ENCODE data around the gene PEAK1. TPM values are rescaled to one million over a fixed set of nuclear protein-coding genes. Genes with fewer than 3 reads are reported as not detected.

Gene PEAK1
- total RNA-seq, 6 donors from 2014 or later: 82.8 to 142 (median 90.1) TPM

GRCh38 chr15:77083381-77084160 is 336.3 kb downstream of the PEAK1 start:
- Histone ChIP-seq H3K4me3 (peak overlapping the region in 3 of 4 donors; percentile 10 to 40 (median 37)), H3K9me3 (no peaks in the 10 kb centered on the region), H3K27ac (peak overlapping the region in 2 of 4 donors; percentile 6 to 46), H3K27me3 (no peaks in the 10 kb centered on the region), H3K4me1 (peaks cover 0 to 11% (median 7%) of the 10 kb centered on the region in 4 donors), H3K36me3 (no peaks in the 10 kb centered on the region)
- DNase-seq (peak; percentile 87 to 95), ATAC-seq (ENCODE audit: low FRiP score in 2 of 2) (peak; percentile 93 to 95)
- no peak for TF ChIP-seq EP300 (IDR thresholded peaks at IDR 0.05)
- TF ChIP-seq POLR2AphosphoS5 (IDR thresholded peaks at IDR 0.05): peak in 1 of 2 donors; percentile 26
- TF ChIP-seq POLR2A (IDR thresholded peaks at IDR 0.05): peak in 1 of 4 donors; percentile 58
- WGBS, 2 donors: 14 to 24% methylated on average over 12 to 21 of the region's 21 CpGs

GRCh38 chr15:77081971-77082370 is 337.9 kb downstream of the PEAK1 start:
- Histone ChIP-seq H3K36me3 (no peaks in the 10 kb centered on the region), H3K4me1 (peaks cover 0 to 11% (median 7%) of the 10 kb centered on the region in 4 donors), H3K9me3 (no peaks in the 10 kb centered on the region), H3K27me3 (no peaks in the 10 kb centered on the region), H3K27ac (no peak overlapping the region), H3K4me3 (no peak overlapping the region)
- WGBS, 2 donors: 70 to 74% methylated on average over 5 of the region's 5 CpGs
- no peak for TF ChIP-seq POLR2AphosphoS5 (IDR thresholded peaks at IDR 0.05)
- TF ChIP-seq POLR2A (IDR thresholded peaks at IDR 0.05): no peak
- no peak for TF ChIP-seq EP300 (IDR thresholded peaks at IDR 0.05)
- TF ChIP-seq, protein P1, sequence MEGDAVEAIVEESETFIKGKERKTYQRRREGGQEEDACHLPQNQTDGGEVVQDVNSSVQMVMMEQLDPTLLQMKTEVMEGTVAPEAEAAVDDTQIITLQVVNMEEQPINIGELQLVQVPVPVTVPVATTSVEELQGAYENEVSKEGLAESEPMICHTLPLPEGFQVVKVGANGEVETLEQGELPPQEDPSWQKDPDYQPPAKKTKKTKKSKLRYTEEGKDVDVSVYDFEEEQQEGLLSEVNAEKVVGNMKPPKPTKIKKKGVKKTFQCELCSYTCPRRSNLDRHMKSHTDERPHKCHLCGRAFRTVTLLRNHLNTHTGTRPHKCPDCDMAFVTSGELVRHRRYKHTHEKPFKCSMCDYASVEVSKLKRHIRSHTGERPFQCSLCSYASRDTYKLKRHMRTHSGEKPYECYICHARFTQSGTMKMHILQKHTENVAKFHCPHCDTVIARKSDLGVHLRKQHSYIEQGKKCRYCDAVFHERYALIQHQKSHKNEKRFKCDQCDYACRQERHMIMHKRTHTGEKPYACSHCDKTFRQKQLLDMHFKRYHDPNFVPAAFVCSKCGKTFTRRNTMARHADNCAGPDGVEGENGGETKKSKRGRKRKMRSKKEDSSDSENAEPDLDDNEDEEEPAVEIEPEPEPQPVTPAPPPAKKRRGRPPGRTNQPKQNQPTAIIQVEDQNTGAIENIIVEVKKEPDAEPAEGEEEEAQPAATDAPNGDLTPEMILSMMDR (IDR thresholded peaks at IDR 0.05): no peak
- ATAC-seq (ENCODE audit: low FRiP score in 2 of 2) (no peak), DNase-seq (no peak)

DNA sequence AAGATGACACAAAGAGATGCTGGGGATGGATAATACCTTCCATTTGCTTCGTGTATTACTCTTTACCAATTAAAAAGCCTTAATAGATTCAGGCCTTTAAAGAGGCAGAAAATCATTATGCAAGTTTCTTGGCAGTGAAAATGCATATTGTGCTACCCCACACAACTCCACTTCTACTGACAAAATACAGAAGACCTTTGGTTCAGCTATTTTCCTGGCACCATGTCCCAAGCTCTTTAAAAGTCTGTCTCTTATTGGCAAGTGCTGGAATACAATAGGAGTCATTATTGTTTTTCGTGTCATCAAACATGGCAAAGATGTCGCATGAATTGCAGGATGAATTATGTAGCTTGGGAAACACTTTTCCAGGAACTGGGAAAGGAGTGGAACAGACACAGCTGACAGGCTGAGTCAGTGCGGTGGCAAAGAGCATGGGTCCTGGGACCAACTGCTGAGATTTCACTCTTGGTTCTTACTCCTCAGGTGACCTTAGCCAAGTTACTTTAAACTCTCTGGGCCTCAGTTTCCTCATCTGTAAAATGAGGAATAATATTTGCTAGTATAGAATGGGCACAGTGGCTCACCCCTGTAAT is 343.5 kb downstream of the PEAK1 start:
- no peaks in the 10 kb centered on the region for H3K36me3 ChIP-seq

GRCh38 chr15:77075528-77075927 is 344.4 kb downstream of the PEAK1 start:
- no peaks in the 10 kb centered on the region for H3K36me3 ChIP-seq
- H3K9me3 ChIP-seq: no peaks in the 10 kb centered on the region
- peak in 1 of 2 donors; percentile 38 for DNase-seq
- H3K4me1 ChIP-seq: peaks cover 3 to 9% (median 8%) of the 10 kb centered on the region in 4 donors
- ATAC-seq (ENCODE audit: low FRiP score in 2 of 2): no peak
- no peak overlapping the region for H3K27ac ChIP-seq
- no peaks in the 10 kb centered on the region for H3K27me3 ChIP-seq
- 80 to 87% methylated on average over 9 of the region's 9 CpGs for WGBS, 2 donors
- no peak overlapping the region for H3K4me3 ChIP-seq
- no peak for TF ChIP-seq EP300 (IDR thresholded peaks at IDR 0.05)
- no peak for TF ChIP-seq POLR2A (IDR thresholded peaks at IDR 0.05)
- TF ChIP-seq, protein P1 (IDR thresholded peaks at IDR 0.05): no peak
- TF ChIP-seq POLR2AphosphoS5 (IDR thresholded peaks at IDR 0.05): no peak

More for the DNA sequence above, 343.5 kb downstream of the PEAK1 start:
- ATAC-seq (ENCODE audit: low FRiP score in 2 of 2) (no peak), DNase-seq (no peak)
- no peak for TF ChIP-seq POLR2AphosphoS5 (IDR thresholded peaks at IDR 0.05)
- TF ChIP-seq, protein P1 (IDR thresholded peaks at IDR 0.05): no peak
- TF ChIP-seq EP300 (IDR thresholded peaks at IDR 0.05): no peak
- no peak for TF ChIP-seq POLR2A (IDR thresholded peaks at IDR 0.05)
- Histone ChIP-seq H3K27me3 (no peaks in the 10 kb centered on the region), H3K27ac (no peak overlapping the region), H3K4me1 (peaks cover 0 to 5% (median 4%) of the 10 kb centered on the region in 4 donors), H3K4me3 (no peak overlapping the region), H3K9me3 (no peaks in the 10 kb centered on the region)
- 70 to 71% methylated on average over 4 of the region's 4 CpGs for WGBS, 2 donors

GRCh38 chr15:77074350-77074749 is 345.6 kb downstream of the PEAK1 start:
- TF ChIP-seq EP300 (IDR thresholded peaks at IDR 0.05) (no peak), POLR2A (IDR thresholded peaks at IDR 0.05) (no peak)
- TF ChIP-seq, protein P1 (IDR thresholded peaks at IDR 0.05): no peak
- Histone ChIP-seq H3K27me3 (no peaks in the 10 kb centered on the region), H3K4me3 (no peak overlapping the region), H3K9me3 (no peaks in the 10 kb centered on the region), H3K4me1 (peaks cover 7 to 19% (median 14%) of the 10 kb centered on the region in 4 donors), H3K27ac (no peak overlapping the region), H3K36me3 (no peaks in the 10 kb centered on the region)
- ATAC-seq (ENCODE audit: low FRiP score in 2 of 2) (no peak), DNase-seq (no peak)
- 77 to 84% methylated on average over 2 of the region's 2 CpGs for WGBS, 2 donors
